NCI-H2196 treated with DMSO at 0.1 percent for 48 hours (cell line): ENCODE measurements around the gene RAI1.

Source experiments
- DNase-seq: peaks from one replicate; lab custom pipeline; 2025; ENCODE audit not compliant: unreplicated experiment; lab: John Stamatoyannopoulos, UW

RAI1 gene

GRCh38 chr17:17780922-17781590 lies 99.8 kb downstream of the RAI1 start:
- no peak for DNase-seq

GRCh38 chr17:17781591-17782496 lies 100.6 kb downstream of the RAI1 start:
- peak; percentile 41 for DNase-seq

DNA sequence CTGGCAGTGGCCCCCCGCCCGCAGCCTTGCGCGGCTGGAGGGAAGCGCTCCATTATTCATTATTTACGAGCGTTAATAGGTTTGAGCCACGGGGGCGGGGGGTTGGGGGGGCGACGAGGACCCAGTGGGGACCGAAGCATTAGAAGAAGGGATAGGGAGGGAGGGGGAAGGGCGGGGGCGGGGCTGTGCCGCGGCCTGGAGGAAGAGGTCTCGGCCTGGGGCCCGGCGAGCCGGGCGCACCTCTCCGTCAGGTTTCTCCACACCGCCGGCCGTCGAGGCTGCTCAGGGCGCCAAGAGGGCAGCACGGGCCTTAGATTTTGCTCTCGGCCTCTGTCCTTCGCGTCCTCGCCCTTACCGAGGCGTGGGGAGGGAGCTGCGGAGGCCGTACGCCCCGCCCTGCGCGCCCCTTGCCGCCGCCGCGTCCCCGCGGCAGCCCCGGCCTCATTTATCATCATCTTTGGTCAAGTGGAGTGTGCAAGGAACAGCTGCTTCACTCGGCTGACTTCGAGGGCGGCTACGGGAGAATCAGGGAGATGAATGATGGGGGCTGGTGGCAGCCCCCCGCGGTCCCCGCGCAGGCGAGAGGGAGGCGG lies 101.4 kb downstream of the RAI1 start:
- DNase-seq, result no peak

DNA sequence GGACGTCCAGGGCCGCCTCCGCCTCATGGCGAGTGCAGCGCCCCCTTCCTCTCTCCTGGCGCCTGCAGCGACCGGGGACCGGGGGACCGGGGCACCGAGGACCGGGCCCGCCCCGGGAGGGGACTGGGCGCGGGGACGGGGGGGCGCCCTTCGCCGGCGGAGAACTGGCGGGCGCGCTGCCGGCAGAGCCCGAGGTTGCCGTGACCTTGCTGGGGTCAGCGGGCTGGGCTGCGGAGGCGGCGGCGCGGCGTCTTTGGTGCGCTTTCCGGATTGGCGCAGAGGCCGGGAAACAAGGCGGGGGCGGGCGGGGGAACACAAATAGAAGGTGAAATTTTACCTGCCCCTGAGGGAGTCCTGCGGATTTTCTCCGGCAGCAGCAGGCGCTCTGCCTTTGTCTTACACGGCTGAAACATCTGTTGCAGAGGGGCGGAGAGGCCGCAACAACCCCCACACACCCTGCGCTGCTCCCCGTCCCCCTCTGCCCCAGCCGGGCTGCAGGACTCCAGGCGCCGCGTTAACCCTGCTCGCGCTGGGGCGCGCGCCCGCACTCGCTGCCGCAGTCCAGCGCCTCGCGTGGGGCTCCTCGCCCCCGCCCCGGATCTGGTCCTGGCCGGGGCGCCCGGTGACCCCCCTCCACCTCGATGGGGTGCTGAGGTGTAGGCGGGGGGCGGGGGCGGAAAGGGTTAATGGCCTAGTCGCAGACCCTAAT lies 102.0 kb downstream of the RAI1 start:
- DNase-seq, result peak; percentile 42

DNA sequence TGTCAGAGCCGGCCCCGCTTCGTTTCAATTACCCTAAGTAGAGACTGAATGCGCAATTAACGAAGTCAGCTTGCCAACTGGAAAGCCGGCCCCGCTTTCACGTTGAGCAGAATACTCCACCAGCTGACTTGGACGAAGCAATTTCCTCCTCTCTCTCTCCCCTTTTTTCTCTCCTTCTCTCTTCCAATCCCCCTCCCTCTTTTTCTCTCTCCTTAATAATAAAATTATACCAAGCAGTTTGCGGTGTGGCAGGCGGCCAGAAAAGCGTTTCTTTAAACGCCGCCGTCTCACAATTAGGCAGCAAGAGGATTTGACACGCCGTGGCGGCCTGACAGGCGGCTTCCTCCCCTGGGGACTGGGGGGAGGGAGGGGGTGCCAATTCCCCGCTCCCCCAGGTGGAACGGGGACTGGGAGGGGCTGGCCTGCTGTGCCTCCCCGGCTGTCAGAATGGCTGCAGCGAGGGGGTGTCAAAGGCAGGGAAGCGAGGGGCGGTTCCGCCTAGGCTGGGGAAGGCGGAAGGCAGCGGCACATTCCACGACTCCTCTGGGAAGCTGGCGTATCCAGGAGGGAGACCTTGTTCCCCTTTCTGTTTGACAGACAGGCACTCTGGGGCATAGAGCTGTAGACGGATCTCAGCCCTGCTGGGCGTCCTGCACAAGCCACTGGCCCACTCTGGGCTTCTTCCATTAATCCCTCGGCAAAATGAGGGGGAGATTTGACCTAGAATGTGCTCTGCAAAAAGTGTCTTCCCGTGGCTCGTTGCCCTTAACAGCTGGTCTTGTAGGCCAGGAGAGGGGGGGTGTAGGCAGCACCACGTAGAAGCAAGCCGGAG lies 102.8 kb downstream of the RAI1 start:
- DNase-seq, result no peak

- DNase-seq, result no peak
Measured at GRCh38 chr17:17784657-17785267, 103.5 kb downstream of the RAI1 start.

DNA sequence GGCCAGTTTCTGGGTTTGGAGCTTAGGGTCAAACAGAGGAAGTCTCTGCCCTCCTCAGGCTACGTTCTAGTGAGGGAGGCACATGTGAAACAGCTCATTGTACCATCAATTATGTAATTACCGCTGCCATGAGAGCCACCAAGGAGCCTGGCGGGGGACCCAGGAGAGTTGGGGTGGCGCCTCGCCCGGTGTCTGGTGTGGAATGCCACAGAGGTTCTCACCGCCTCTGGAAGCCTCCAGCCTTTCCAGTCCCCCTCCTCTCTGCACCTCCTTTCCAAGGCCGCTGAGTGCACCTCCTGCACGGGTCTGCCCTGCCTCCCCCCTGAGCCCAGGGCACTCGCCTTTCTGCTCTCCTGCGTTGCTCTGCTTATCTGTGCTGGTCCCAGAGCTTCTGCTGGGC lies 104.1 kb downstream of the RAI1 start:
- DNase-seq, result no peak

- DNase-seq, result no peak
Measured at GRCh38 chr17:17786998-17787397, 105.7 kb downstream of the RAI1 start.

DNA sequence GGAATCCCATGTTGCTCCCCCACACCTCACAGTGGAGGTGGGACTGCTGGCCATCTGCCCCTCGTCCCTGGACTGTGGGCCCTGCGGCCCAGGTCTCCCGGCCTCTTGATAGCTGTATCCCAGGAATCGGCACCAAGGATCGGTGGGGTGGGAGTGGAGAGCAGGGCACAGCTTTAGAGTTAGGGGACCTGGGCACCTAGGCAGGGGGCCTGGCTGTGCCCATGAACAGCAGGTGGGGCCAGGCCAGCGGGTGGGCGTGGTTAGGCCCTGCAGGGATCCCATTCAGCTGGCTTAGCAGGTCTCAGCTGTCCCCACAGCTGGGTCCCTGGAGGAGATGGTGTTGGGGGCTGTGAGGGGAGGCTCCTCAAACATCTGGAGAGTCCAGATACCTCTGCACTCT lies 106.3 kb downstream of the RAI1 start:
- no peak for DNase-seq

DNA sequence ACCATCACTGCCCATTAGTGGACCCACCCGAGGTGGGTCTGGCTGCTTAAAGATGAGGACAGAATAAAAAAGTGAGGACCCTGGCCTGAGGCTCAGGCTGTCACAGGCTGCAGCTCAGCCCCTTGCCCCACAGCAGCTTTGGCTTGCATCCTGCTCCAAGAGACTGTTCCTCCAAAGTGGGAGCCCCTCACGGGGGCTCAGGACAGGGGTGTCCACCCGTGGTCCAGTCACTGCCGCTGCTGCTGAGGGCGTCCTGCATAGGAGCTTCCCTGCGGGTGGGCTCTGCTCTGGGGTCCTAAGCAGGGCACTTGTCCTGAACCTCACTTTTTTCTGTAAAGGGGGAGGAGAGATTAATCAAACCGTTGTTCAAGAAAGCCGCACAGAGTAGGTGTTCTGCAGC lies 107.7 kb downstream of the RAI1 start:
- DNase-seq, result no peak

DNA sequence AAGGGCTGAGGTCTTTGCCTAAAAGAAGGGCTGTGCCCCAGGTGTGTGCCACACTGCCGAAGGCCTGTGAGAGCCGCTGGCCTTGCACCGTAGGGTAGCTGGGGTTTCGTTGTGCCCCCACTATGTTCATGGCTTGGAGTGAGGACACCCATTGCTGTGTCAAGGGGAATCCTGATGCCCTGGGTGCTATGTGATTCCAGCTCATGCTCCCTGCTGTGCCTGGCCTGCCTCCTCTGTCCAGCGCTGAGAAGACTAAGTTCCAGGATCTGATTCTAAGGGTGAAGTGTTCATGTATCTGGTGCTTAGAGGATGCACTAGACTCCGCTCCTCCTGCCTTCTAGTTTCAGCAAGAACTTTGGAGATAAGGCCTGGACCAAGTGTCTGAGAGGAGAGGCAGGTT lies 108.2 kb downstream of the RAI1 start:
- no peak for DNase-seq

GRCh38 chr17:17789828-17790636 lies 108.8 kb downstream of the RAI1 start:
- DNase-seq, result no peak

- DNase-seq, result no peak
Measured at GRCh38 chr17:17790637-17791464, 109.6 kb downstream of the RAI1 start.

- DNase-seq, result no peak
Measured at GRCh38 chr17:17792037-17792550, 110.8 kb downstream of the RAI1 start.

DNA sequence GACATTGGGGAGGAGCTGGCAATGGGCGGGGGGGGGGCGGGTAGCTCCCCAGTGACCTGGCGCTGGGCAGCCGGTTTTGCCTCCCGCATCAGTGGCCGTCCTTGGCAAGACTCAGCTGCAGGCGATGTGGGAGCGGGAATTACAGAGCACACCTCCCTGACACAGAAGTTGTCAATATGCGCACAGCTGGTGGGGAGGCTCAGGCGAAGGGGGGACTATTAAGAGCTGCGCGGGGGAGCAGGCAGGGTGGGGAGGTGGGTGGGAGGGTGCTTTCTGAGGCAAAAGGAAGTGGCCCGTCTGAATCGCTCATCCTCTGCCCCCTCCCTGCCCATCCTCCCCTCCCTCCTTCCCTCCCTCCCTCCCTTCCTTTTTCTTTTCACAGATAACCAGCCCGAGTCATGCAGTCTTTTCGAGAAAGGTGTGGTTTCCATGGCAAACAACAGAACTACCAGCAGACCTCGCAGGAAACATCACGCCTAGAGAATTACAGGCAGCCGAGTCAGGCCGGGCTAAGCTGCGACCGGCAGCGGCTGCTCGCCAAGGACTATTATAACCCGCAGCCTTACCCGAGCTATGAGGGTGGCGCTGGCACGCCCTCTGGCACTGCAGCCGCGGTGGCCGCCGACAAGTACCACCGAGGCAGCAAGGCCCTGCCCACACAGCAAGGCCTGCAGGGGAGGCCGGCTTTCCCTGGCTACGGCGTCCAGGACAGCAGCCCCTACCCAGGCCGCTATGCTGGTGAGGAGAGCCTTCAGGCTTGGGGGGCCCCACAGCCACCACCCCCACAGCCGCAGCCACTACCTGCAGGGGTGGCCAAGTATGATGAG lies 111.5 kb downstream of the RAI1 start:
- DNase-seq, result no peak

GRCh38 chr17:17793378-17794214 lies 112.3 kb downstream of the RAI1 start:
- no peak for DNase-seq
